GM23248 (cell line): ENCODE measurements around the gene TRPM1. TPM values are rescaled to one million over a fixed set of nuclear protein-coding genes. Genes with fewer than 3 reads are reported as not detected.

Experiments used
- DNase-seq: peaks from one replicate; pipeline ENCODE4 v3.0.0-alpha.2; 2015
- H2AFZ ChIP-seq: fragments of 200-600 bp; sonication (generic); 2 replicates; pipeline ENCODE4 v1.6.1; 2016; ENCODE audit warnings: antibody characterized with exemption
- H3F3A ChIP-seq: fragments of 200-600 bp; sonication (generic); 2 replicates; pipeline ENCODE4 v1.6.1; 2016; ENCODE audit warnings: mild to moderate bottlenecking, antibody characterized with exemption, mixed run types; ENCODE audit not compliant: insufficient read depth
- H3K27ac ChIP-seq: fragments of 200-600 bp; sonication (generic); 2 replicates; pipeline ENCODE4 v1.5.1; 2016; ENCODE audit warnings: mild to moderate bottlenecking
- H3K27me3 ChIP-seq: fragments of 200-600 bp; sonication (generic); replicated peaks from 2 replicates; pipeline ENCODE4 v1.6.1; 2016; ENCODE audit warnings: mild to moderate bottlenecking; ENCODE audit not compliant: insufficient read depth
- H3K36me3 ChIP-seq: fragments of 200-600 bp; sonication (generic); 2 replicates; pipeline ENCODE4 v1.6.1; 2016; ENCODE audit warnings: low read depth, mild to moderate bottlenecking
- H3K4me1 ChIP-seq: fragments of 200-600 bp; sonication (generic); 2 replicates; pipeline ENCODE4 v1.6.1; 2016; ENCODE audit warnings: mild to moderate bottlenecking; ENCODE audit not compliant: insufficient read depth
- H3K4me2 ChIP-seq: fragments of 200-600 bp; sonication (generic); one replicate; pipeline ENCODE4 v1.6.1; 2016; ENCODE audit warnings: mild to moderate bottlenecking; ENCODE audit not compliant: unreplicated experiment
- H3K4me3 ChIP-seq: fragments of 200-600 bp; sonication (generic); 2 replicates; pipeline ENCODE4 v1.5.1; 2016; ENCODE audit warnings: mild to moderate bottlenecking
- H3K79me2 ChIP-seq: fragments of 200-600 bp; sonication (generic); 2 replicates; pipeline ENCODE4 v1.6.1; 2016; ENCODE audit warnings: mild to moderate bottlenecking; ENCODE audit not compliant: insufficient read depth
- H3K9ac ChIP-seq: fragments of 200-600 bp; sonication (generic); 2 replicates; pipeline ENCODE4 v1.6.1; 2016; ENCODE audit warnings: mild to moderate bottlenecking
- H3K9me2 ChIP-seq: fragments of 200-600 bp; sonication (generic); 2 replicates; pipeline ENCODE4 v1.6.1; 2016; ENCODE audit warnings: mixed run types, mild to moderate bottlenecking, moderate library complexity; ENCODE audit not compliant: insufficient read depth
- H3K9me3 ChIP-seq: fragments of 200-600 bp; sonication (generic); one replicate; pipeline ENCODE4 v1.6.1; 2017; ENCODE audit warnings: low read depth
- H4K20me1 ChIP-seq: fragments of 200-600 bp; sonication (generic); 2 replicates; pipeline ENCODE4 v1.6.0; 2016; ENCODE audit not compliant: insufficient read depth
- EZH2 ChIP-seq: fragments of 200-600 bp; sonication (generic); IDR thresholded peaks from 2 replicates; pipeline ENCODE4 v1.6.1; 2018; ENCODE audit warnings: antibody characterized with exemption, mild to moderate bottlenecking; ENCODE audit not compliant: insufficient read depth, poor library complexity, severe bottlenecking
- EZH2phosphoT487 ChIP-seq: fragments of 200-600 bp; sonication (generic); IDR thresholded peaks from 2 replicates; pipeline ENCODE4 v1.6.1; 2018; ENCODE audit warnings: antibody characterized with exemption, moderate library complexity, mild to moderate bottlenecking, low read depth; ENCODE audit not compliant: insufficient read depth
- WGBS, 2 experiments: methylation state at CpG; one replicate each; pipeline ENCODE4 v1.1.6; 2015 to 2017; ENCODE audit warnings: low lambda C conversion rate in 2 of 2, low coverage in 1 of 2; ENCODE audit errors: missing lambda C conversion rate in 2 of 2; 5-methylcytosine and 5-hydroxymethylcytosine counted together
- in situ Hi-C: fragments of 300-500 bp; cut with MboI; formaldehyde crosslinking; loops from 2 replicates; pipeline ENCODE4 v1.15.0; 2020
- polyA plus RNA-seq: library from polyadenylated mRNA; unstranded; fragments of >200 nt; fragmentation: Nextera tagmentation; extraction: Ambion mirVana; gene quantifications from 2 replicates; pipeline ENCODE4 v1.2.1, GENCODE V29; 2016
- total RNA-seq: library from RNA; depleted of rRNA; stranded (reverse); fragments of >200 nt; shearing (Covaris generic); gene quantifications from 2 replicates; pipeline ENCODE4 v1.2.3, GENCODE V29; 2014

The TRPM1 gene
- total and polyA plus RNA-seq, 2 experiments from 2014 or later: not detected

GRCh38 chr15:31016446-31016915 lies 85.0 kb downstream of the TRPM1 start:
- Histone ChIP-seq H3K36me3 (no peaks in the 10 kb centered on the region), H3K4me1 (peaks cover 13% of the 10 kb centered on the region), H3K4me3 (no peak overlapping the region), H3F3A (peaks cover 11% of the 10 kb centered on the region), H3K27me3 (no peaks in the 10 kb centered on the region), H3K9ac (no peak overlapping the region), H3K4me2 (peak overlapping the region; percentile 46), H3K9me2 (no peaks in the 10 kb centered on the region), H3K27ac (peak overlapping the region; percentile 37; the same call in 1 of the 2 replicates), H4K20me1 (no peaks in the 10 kb centered on the region), H3K9me3 (no peaks in the 10 kb centered on the region), H2AFZ (no peak overlapping the region), H3K79me2 (no peaks in the 10 kb centered on the region)
- peak; percentile 60 for DNase-seq
- in situ Hi-C loops: no loop called here
- WGBS, 2 experiments: 2 to 12% methylated on average over 3 of the region's 3 CpGs
- TF ChIP-seq EZH2 (no peak), EZH2phosphoT487 (0 out of 2 replicates have a peak, but pooled peaks have one; percentile 64)

DNA sequence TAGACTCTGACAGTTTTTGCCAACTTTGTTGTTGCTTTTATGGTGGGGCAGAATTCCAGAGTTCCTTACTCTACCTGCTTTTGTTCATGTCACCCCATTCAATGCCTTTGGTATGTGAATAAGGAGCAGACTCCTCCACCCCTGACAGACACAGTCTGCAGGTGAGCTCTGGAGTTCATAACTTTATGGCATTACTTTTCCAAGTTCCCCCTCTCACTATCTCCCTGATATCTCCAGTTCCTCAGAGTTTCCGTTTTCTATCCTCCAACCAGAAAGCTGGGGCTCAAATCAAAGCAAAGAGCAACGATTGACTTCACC lies 87.0 kb downstream of the TRPM1 start:
- H3K27me3 ChIP-seq: no peaks in the 10 kb centered on the region
- H3K9ac ChIP-seq: no peak overlapping the region
- H4K20me1 ChIP-seq: no peaks in the 10 kb centered on the region
- no peak overlapping the region for H3K4me3 ChIP-seq
- no peaks in the 10 kb centered on the region for H3K9me2 ChIP-seq
- no peaks in the 10 kb centered on the region for H3K9me3 ChIP-seq
- H3K4me2 ChIP-seq: no peak overlapping the region
- TF ChIP-seq EZH2 (no peak), EZH2phosphoT487 (no peak)
- no peak overlapping the region for H3K27ac ChIP-seq
- peaks cover 13% of the 10 kb centered on the region for H3K4me1 ChIP-seq
- 55 to 58% methylated on average over 2 of the region's 2 CpGs for WGBS, 2 experiments
- peaks cover 11% of the 10 kb centered on the region for H3F3A ChIP-seq
- H3K79me2 ChIP-seq: no peaks in the 10 kb centered on the region
- H2AFZ ChIP-seq: no peak overlapping the region
- no peak for DNase-seq
- H3K36me3 ChIP-seq: no peaks in the 10 kb centered on the region
- in situ Hi-C loops: no loop called here

GRCh38 chr15:31013863-31014607 lies 87.5 kb downstream of the TRPM1 start:
- in situ Hi-C loops: no loop called here
- Histone ChIP-seq H3K4me2 (no peak overlapping the region), H3F3A (peaks cover 11% of the 10 kb centered on the region), H3K4me3 (no peak overlapping the region), H3K79me2 (no peaks in the 10 kb centered on the region), H3K27me3 (no peaks in the 10 kb centered on the region), H2AFZ (no peak overlapping the region), H3K9me3 (no peaks in the 10 kb centered on the region), H3K9me2 (no peaks in the 10 kb centered on the region), H3K9ac (no peak overlapping the region), H4K20me1 (no peaks in the 10 kb centered on the region), H3K4me1 (peaks cover 13% of the 10 kb centered on the region), H3K36me3 (no peaks in the 10 kb centered on the region), H3K27ac (no peak overlapping the region)
- TF ChIP-seq EZH2: no peak
- TF ChIP-seq EZH2phosphoT487: no peak
- 34 to 55% methylated on average over 2 of the region's 2 CpGs for WGBS, 2 experiments
- DNase-seq: no peak

GRCh38 chr15:31012455-31012854 lies 89.1 kb downstream of the TRPM1 start:
- in situ Hi-C loops: no loop called here
- DNase-seq: no peak
- H3K9me3 ChIP-seq: no peaks in the 10 kb centered on the region
- H3K79me2 ChIP-seq: no peaks in the 10 kb centered on the region
- peaks cover 11% of the 10 kb centered on the region for H3F3A ChIP-seq
- H3K36me3 ChIP-seq: no peaks in the 10 kb centered on the region
- H3K9me2 ChIP-seq: no peaks in the 10 kb centered on the region
- H2AFZ ChIP-seq: no peak overlapping the region
- no peak overlapping the region for H3K9ac ChIP-seq
- H4K20me1 ChIP-seq: no peaks in the 10 kb centered on the region
- TF ChIP-seq EZH2phosphoT487 (no peak), EZH2 (no peak)
- no peak overlapping the region for H3K4me2 ChIP-seq
- H3K27me3 ChIP-seq: no peaks in the 10 kb centered on the region
- H3K4me1 ChIP-seq: peaks cover 13% of the 10 kb centered on the region
- H3K27ac ChIP-seq: no peak overlapping the region
- no peak overlapping the region for H3K4me3 ChIP-seq
- WGBS, 2 experiments: 30 to 41% methylated on average over 2 of the region's 2 CpGs
